ENCODE data around the gene UQCC2. TPM values are rescaled to one million over a fixed set of nuclear protein-coding genes. Genes with fewer than 3 reads are reported as not detected.

Gene UQCC2
- total RNA-seq (2014; rRNA removed; shearing (Covaris generic)) = 81.0 and 97.6 TPM in 2 replicates

DNA sequence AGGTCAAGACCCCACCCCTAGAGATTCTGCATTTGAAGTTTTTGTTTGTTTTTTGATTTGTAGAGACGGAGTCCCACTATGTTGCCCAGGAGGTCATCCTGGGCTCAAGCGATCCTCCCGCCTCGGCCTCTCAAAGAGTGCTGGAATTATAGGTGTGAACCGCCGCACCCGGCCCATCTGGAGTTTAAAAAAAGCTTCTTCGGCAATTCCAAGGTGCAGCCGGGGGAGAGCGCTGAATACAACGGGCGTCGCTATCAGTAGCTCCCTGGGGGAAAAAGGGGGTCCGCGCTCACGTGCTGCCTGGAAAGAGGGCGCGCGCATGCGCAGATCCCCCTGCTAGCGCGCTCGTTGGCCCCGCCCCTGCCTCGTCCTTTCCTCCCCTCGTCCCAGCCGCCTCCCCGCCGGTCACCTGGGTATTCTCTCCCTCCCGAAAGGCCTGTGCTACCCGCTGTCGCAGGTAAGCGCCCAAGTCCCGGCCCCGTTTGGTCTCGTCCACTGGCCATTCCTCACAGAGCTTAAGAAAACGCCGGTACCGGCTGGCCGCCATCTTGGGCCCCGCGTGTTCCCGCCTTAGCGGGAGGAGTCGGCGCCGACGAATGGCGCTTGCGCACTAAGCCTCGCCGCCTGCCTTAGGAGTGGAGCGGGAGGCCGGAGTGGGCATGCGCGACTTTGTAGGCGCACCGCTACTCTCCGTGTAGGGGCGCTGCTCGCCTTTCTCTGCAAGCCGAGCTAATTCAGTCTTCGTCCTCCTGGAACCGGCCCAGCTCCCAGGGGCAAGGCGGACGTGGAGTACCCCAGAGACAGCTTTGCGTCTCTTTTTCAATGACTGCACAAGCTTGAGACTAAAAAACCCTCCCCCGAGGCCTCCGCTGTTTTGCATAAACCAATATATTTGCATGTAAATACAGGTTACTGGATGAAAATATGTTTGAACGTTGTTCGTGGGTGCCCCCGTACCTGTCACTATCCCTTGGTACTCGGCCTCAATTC, at the start of gene UQCC2:
Gene UQCC2 (minus strand): TSS at position 561 of the 990 bp plus-strand sequence. CDS start 14 bp downstream, at position 547.
- DNase-seq (ENCODE audit: low read depth) = peak; percentile 98

DNA sequence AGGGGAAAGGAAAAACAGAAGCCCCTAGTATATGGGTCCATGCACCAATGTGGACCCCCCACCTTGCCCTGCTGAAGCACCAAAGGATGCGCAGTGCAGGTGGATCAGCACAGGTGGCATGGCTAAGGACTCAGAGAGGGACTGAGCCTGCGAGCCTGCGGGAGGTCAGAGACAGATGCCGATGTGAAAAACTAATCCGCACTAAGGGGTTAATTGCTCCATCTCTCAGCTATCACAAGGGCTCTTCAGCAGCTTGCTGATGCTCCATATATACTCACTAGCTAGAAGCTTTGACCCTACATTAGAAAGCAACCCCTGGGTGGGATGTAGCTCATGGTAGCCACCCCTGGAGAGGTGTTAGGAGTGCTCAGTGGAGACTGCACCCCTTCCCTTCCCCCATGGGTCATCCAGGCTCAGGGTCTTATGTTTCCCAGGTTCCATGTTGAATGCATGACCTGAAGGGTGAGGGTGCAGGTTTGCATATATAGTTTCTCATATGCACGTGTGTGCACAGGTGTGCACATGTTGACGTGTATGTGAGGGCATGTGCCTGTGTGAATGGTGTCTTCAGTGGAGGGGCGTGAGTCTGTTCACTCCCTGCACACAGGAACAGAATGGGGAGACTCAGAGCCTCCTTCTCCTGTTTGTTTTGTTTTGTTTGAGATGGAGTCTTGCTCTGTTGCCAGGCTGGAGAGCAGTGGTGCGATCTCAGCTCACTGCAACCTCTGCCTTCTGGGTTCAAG, 48.6 kb upstream of the UQCC2 start:
- no peak for DNase-seq (ENCODE audit: low read depth)

DNA sequence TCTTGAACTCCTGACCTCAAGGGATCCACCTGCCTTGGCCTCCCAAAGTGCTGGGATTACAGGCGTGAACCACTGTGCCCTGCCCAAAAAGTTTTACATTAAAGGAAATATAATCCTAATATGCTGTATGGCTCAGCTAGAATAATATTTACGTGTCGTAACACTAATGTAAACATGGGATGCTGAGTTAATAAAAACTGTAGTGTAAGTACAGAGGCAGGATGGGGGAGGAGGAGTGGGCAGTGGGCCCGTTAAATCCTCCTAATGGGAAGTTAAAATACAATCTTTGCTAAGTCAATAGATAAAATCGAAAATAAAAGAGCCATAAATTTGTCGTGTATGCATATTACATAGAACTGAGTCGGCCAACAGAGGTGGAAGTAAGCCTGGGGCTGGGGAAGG, 47.3 kb upstream of the UQCC2 start:
- no peak for DNase-seq (ENCODE audit: low read depth)

DNA sequence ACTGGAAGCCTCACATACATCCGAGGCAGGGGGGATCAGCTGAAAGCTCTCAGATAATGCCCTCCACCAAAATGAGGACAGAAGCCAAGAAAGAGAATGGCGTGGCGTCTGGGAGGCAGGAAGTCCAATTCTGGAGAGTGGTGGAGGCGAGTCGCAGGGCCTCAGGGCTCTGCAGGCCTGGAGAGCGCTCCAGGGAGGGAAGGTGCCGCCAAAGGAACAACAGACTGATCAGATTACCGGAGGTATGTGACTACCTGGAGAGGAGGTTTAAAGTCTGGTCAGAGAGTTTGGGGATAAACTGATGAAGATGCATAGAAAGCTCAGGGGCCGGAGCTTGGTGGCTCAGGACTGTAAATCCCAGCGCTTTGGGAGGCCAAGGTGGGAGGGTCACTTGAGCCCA, 46.4 kb upstream of the UQCC2 start:
- no peak for DNase-seq (ENCODE audit: low read depth)

DNA sequence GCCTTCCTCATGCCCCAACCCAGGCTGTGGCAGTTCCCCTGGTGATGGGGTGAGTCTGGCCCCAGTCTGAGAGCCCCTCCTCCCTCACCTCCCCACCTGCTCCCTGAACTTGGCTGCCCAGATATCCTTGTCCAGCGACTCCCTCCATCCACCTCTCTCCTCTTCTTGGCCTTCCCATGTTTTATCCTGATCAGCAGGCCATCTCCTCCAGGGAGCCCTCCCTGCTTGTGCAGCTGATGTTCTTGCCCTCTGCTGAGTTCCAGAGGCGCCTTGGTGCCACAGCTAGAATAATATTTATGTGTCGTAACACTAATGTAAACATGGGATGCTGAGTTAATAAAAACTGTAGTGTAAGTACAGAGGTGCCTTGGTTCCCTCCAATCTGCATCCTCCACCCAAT, 45.6 kb upstream of the UQCC2 start:
- no peak for DNase-seq (ENCODE audit: low read depth)

DNA sequence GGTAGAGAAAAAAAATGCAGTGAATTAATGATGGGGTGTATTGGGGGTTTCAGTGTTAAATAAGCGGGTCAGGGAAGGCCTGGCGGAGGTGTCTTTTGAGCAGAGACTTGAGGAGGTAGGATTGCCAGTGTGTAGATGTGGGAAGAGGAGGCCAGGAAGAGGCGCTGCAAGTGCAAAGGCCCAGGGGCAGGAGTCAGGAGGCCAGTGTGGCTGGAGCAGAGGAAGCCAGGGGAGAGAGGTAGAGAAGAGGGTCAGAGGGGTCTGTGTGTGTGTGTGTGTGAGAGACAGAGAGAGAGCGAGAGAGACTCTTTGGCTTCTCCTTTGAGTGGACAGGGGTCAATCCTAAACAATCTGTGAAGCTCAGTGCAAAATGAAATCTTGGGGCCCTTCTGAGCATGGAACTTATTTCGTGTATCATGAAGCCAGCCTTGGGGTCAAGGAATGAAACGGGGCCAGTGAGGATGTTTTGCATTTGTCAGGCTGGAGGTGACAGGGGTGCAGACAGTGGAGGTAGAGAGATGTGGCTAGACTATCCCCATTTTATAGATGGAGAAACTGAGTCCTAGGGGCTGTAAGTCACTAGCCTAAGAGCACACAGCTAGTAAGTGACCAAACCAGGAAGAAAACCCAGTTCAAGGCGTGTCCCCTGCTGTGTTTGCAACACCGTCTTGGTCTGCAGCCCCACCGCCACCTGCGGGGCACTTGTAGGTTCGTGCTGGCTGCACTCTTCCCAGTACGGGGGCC, 44.9 kb upstream of the UQCC2 start:
- DNase-seq (ENCODE audit: low read depth) = no peak

DNA sequence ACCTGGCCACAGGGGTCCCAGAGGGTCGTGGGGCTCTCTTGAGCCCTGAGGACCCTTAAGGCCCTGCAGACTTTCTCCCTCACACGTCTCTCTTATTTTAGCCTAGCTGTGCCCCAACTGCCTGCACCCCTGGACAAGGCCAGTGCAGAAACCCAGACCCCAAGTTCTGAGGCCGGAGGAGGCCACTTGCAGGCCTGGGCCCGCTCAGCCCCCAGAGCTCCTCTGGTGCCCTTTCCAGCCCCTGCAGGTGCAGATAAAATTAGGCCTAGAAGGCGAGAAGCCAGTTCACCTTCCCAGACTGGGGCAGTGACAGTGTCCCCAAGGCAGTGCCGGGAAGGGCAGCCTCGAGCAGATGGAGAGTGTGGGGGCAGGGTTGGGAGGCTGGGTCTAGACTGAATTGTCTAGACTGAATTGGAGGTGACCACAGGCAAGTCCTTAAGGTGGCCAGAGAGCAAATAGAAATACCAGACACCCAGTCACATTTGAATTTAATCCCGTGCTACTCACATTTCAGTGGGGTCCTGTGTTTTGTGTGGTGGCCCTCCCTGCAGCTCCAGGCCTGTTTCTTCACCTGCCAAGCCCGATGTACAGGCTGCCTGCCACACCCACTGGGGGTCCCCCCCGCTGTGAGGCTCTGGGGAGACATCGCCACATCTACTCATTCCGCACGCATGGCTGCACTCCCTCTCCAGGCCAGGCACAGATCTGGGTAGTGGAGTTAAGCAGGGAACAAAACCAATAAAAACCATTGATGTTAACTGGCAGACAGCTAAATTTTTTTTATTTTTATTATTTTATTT, 43.8 kb upstream of the UQCC2 start:
- DNase-seq (ENCODE audit: low read depth) = no peak

DNA sequence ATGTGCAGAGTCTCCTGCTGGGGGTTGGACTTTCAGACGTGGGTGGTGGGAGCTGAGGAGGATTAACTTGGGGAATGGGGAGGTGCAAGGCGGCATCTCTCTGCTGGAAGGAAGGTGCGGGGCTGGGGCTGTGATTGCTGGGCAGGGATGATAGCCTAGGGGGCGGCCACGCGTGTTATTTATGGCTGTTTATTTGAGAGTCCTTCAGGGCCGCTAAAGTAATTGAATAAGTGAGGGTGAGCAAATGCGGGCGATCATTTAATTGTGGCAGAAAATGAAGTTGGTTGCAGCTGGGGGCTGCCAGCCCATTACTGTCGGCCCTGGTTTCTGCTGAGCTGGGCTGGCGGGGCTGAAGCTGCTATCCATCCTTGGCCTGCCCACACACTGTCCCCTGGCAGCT, 42.7 kb upstream of the UQCC2 start:
- DNase-seq (ENCODE audit: low read depth) = no peak

DNA sequence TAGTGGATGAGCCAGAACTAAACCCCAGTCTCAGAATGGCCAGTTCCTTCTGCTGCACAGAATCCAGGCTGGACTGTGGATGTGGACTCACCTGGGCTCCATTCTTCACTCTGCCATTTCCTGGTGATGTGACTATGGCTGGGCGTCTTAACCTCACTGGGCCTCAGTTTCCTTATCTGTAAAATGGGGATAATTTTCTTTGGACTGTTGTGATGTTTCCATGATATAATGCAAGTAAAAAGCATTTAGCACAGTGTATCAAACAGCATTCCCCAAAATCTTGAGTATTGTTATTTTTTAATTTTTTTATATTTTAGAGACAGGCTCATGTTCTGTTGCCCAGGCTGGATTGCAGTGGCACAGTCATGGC, 41.1 kb upstream of the UQCC2 start:
- no peak for DNase-seq (ENCODE audit: low read depth)

DNA sequence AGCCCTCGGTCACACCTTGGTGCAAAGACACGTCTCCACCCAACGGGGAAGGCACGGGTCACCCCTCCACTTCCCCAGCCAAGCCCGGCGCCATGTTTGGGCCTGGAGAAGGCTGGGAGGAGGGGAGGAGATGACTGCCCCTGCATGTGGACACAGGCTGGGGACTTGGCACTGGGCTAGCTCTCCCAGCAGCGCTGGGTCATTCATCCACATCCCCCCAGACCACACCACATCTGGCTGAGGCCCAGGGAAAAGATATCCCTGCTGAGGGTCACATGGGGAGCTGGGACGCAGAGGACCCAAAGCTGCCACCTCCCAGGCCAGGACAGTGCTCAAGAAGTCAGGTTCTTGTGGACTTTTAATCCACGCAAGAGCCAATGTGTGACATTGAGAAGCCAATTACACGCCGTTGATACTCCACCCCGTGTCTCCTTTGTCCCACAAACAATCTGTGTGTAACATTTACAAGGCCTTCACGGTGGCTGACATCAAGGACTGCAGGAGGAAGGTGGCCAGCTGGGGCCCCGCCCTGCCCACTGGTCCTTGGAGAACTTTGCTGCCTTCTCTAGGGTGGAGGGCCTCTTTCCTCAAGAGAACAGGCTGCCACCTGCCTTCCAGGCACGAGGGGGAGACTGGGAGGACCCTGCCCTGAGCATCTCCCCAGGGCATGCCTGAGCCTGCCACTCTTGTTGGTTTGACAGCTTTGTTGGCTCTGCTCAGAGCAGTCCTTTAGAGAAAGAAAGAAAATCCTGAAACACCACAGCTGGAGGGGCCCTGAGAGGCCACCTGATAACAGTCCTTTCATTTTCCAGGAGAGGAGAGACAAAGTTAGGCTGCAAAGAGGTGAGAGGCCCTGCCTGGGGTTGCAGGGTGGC, 40.5 kb upstream of the UQCC2 start:
- DNase-seq (ENCODE audit: low read depth) = no peak

DNA sequence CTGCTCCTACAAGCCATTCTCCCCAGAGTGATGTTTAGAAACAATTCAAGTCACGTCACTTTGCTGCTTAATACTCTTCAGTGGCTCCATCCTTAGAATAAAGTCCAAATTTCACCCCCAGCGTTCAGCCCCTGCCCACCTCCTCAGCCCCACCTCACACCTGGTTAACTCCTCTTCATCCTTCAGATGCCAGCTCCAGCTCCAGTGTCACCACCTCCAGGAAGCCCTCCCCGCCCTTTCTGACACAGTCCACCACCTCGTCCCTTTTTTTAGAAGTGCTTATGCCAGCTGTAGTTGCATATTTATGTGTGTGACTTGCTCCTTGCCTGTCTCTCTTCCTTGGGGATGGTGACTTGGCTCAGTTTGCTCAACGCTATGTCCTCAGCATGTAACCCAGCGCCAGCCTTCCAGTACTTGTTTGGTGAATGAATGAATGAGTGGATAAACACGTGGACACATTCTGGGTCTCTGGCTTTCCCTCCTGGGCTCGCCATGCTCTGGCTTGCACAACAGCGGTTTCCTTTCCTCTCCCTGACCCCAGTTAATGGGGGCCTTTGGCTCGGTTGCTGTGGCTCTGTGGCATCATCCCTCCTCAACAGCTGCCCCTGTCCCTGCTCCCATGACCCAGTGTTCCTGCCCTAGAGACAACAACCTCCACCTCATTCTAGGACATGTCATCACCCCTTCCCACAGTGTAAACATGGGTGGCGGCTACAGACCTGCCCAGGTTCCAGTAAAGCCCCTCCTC, 38.9 kb upstream of the UQCC2 start:
- no peak for DNase-seq (ENCODE audit: low read depth)

DNA sequence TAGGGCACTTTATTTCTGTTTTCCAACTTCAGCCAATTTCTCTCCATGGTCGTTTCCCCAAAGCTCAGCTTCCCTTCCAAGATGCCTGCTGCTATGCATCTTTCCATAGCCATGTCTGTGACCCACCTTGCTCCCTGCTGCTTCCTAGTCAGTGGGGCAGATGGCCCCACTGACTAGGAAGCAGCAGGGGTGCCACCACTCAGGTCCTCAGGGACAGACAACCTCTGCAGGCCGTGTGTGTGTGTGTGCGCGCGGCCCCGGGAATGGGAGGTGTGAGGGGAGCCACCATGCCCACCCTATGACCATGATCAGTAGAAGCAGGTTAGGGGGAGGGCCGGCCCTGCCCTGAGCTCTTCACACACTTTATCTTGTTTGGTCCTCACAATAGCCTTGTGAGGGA, 37.9 kb upstream of the UQCC2 start:
- DNase-seq (ENCODE audit: low read depth) = no peak

DNA sequence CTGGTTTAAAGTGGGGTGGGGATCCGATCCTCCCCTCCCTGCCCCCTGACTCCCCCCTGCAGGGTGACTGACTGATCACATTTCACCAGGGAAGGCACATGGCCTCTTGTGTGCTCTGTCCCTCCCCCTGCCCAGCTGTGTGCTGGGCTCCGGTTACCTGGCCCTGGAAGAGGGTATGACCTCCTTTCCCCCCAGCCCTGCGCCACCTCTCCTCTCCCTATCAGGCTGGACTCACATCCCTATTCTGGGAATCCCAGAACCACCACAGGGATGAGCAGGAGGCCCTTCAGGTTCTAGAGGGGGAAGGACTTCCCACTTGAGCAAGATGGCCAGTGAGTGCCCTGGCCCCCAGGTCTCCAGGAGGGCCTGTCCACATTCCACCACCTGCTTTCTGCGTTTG, 37.3 kb upstream of the UQCC2 start:
- no peak for DNase-seq (ENCODE audit: low read depth)

DNA sequence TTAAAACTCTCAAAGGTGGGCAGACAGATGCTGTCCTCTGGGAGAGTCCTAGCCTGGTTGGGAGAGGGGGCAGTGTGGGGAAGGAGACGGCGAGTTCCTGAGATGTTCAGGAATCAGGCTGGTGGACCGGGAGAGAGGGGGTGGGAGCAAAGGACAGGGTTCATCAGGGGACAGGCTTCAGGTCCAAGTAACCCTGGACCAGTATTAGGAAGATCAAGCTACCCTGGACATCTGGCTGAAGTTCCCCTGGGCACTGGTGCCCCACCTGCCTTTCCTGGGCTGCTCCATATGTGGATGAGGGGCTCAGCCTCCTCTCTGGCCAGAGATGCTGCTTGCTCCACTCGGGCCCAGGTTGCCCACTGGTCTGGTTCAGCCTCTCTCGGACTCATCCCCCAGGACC, 36.3 kb upstream of the UQCC2 start:
- no peak for DNase-seq (ENCODE audit: low read depth)

DNA sequence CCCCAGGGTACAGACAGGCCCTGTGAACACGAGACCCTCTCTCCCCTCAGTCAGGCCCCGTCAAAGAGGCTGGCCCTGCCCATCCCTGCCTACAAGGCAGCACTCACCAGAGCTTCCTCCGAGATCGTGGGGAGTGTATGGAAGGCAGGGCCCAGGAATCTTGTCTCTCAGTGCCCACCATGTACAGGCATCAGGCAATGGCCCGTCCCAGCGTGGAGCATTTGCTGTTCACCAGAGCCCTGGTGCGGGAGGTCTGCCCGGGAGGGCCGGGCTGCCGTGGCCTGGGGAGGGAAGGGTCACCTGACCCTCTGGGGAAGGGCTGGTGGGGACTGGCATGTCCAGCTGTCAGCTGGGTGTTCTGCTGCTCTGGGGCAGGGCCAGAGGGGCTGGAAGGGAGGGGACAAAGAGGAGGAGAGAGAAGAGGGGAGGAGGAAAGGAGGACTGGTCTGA, 35.2 kb upstream of the UQCC2 start, which contains the start of gene IP6K3:
Gene IP6K3 (minus strand): TSS at position 255 of the 450 bp plus-strand sequence. CDS start 11,429 bp downstream, outside the sequence.
- DNase-seq (ENCODE audit: low read depth) = no peak

DNA sequence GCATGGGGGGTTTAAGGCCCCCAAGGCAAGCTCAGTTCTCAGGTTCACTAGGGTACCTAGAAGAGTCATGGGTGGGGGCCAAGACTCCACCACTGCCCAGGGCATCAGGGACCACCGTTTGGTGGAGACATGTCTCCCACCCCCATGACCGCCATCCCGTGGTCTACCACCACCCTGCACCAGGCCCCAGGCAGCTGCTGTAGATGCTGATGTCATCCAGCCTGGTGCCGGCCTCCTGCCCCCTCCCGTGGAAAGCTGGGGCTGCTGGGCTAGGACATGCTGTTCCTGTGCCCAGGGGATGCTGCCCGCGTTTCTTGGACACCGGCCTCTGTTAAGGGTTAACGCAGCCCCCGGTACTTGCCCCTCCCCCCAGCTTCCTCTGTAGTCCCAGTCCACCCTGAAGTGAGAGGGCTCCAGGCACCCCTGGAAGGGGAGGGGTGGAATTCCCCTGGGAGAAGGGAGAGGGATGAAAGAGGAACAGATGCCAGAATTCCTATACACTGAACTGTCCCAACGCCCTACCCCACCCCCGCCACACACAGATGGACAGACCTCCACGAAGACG, 34.6 kb upstream of the UQCC2 start:
- DNase-seq (ENCODE audit: low read depth) = peak; percentile 52

DNA sequence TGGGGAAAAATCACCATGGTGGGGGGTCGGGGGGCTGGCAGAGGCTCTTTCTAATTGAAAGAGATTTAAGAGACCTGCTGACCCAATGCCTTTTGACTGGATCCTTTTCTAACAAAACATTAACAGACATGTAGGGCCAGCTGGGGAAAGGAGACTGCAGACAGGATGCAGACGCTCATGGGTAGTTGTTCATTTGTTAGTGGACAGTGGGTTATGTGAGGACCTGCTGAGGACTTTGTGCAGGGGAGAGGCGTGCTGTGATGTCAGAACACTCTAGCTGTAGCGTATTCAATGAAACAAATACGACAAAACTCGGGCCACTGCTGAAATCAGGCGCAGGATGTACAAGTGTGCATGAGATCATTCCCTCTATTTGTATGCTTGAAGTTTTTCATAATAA, 34.0 kb upstream of the UQCC2 start:
- no peak for DNase-seq (ENCODE audit: low read depth)

DNA sequence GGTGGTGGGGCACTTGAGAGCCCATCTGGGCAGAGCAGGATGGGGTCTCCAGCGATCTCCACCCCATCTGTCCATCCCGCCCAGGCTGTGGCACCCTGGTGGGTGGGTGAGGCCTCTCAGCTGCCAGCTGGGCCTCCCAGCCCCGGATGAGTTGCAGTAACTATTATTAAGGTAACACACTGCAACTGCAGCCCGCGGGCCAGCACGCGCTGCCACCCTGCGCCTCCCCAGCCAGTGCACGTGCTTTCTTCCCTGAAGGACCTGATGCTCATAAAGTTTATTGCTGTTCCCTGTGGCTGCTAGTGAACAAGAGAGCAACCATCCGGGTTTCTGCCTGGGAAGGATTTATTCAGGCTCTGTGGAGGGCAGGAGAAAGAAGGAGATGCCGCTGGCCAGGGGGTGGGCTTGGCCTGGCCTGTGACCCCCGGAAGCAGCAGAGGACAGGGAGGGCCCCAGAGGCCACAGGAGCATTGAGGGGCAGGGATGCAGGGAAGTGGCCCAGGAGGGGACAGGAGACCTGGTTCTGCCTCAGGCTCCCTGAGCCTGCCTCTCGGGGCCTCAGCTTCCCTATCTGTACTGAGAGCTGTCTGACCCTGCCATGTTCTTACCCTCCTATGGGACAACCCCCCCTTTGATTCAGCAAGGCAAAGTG, 33.5 kb upstream of the UQCC2 start:
- DNase-seq (ENCODE audit: low read depth) = no peak
